ENCODE data around the gene LYSMD2. TPM values are rescaled to one million over a fixed set of nuclear protein-coding genes. Genes with fewer than 3 reads are reported as not detected.

The LYSMD2 gene
- total RNA-seq, 1 experiment from 2014 or later = 13.1 TPM

GRCh38 chr15:51756482-51756881 is 19.0 kb upstream of the LYSMD2 start:
- in situ Hi-C loops (cut with HindIII; ENCODE audit: low pct_unique_long_range_greater_than_20kb, low sequenced_read_pairs) = no loop called here
- no peak for DNase-seq (ENCODE audit: low read depth)

DNA sequence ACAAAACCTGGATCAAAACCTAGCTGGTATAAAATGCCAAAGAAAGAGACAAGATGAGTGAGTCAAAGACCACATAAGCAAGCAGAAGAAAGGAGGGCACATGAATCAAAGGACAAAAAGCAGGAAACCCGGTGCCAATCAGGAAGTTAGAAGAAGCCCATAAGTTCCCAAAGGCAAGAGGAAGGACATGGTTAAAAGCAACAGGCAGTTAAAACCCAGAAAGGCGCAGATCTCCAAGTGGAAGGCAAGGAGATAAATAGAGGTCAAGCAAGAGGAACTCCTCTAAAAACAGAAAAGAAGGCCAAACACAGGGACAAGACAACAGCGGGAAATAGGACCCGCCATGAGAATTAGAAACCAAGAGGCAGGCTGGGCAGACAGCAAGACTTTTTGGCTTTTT is 18.3 kb upstream of the LYSMD2 start:
- DNase-seq (ENCODE audit: low read depth) = no peak
- in situ Hi-C loops (cut with HindIII; ENCODE audit: low pct_unique_long_range_greater_than_20kb, low sequenced_read_pairs) = no loop called here

DNA sequence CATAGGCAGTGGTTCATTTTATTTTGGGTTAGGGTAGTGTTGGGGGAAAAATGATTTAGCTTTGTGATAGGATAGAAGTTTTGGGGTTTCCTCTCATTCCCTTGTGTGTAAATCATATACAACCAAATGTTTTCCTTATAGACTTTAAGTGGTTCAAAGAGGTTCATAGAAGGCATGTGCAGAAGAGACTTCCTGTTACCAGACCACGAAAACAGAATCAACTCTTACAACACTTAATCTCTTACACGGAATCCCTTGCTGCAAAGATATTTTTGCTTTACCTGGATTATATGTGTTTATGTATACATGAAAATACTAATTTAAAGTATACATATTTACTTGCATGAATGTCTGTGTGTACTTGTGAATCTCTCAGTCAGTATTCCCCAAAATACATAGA is 16.8 kb upstream of the LYSMD2 start:
- in situ Hi-C loops (cut with HindIII; ENCODE audit: low pct_unique_long_range_greater_than_20kb, low sequenced_read_pairs) = no loop called here
- no peak for DNase-seq (ENCODE audit: low read depth)

DNA sequence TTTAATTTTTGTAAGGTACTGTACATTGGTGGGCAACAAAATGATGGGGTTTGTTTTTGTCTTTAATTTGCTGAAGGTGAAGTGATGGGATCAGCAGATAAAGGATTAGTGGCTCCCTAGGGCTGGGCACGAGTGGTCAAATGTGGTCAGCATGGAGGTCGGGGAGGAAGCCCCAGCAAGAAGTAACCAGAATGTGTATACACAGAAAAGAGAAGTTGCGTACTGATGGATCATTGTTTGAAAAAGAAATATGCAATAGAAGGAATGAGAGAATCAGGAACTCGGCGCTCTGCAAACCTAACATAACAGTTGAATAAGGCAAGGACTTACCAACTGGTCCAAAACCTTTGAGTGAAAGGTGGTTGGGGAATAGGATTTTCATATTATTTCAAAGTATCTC is 15.4 kb upstream of the LYSMD2 start:
- in situ Hi-C loops (cut with HindIII; ENCODE audit: low pct_unique_long_range_greater_than_20kb, low sequenced_read_pairs) = no loop called here
- no peak for DNase-seq (ENCODE audit: low read depth)

DNA sequence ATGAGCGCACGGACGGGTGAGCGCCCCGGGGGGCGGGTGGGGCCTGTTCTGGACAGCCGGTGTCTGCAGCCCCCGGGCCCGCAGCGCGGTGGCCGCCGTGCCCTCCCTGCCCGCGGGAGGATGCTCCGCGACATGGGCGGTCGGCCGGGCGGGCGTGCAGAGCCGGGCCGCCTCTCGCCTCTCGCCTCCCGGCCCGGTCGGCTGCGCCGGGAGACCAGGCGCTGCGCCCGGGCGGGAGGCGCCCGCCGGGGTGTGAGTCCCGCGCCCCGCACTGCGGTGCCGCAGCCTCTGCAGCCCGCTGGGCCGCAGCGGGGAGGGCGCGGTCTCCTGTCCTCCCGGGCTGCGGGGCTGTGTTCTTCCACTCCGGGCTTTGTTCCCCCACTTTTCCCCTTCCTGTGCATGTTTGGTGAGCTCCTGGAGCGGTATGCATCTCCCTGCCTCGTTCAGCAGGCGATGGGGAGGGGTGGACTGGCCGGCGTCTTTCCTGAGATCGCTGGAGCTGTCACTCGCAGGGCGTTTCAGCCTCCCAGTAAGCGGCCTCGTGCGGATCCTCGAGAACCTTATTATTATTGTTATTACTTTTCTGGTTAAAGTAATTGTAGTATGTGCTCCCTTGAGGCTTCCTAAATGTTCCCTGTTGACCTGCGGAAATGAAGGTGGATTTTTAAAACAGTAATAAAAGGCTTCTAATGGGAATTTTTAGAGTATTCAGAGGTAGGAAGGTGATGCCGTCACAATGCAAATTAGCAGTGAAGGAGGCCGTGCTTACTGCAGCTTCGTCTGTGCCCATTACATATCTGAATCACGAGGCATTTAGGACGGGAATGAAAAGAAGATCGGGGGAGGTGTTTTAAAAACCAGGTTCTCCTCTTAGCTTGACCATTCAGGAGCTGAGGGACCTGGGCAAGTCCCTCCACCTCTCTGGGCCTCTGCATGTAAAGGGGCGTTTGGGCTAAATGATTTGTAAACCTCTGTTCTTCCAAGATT is 14.5 kb upstream of the LYSMD2 start:
- DNase-seq (ENCODE audit: low read depth) = peak; percentile 23
- in situ Hi-C loops (cut with HindIII; ENCODE audit: low pct_unique_long_range_greater_than_20kb, low sequenced_read_pairs) = no loop called here

DNA sequence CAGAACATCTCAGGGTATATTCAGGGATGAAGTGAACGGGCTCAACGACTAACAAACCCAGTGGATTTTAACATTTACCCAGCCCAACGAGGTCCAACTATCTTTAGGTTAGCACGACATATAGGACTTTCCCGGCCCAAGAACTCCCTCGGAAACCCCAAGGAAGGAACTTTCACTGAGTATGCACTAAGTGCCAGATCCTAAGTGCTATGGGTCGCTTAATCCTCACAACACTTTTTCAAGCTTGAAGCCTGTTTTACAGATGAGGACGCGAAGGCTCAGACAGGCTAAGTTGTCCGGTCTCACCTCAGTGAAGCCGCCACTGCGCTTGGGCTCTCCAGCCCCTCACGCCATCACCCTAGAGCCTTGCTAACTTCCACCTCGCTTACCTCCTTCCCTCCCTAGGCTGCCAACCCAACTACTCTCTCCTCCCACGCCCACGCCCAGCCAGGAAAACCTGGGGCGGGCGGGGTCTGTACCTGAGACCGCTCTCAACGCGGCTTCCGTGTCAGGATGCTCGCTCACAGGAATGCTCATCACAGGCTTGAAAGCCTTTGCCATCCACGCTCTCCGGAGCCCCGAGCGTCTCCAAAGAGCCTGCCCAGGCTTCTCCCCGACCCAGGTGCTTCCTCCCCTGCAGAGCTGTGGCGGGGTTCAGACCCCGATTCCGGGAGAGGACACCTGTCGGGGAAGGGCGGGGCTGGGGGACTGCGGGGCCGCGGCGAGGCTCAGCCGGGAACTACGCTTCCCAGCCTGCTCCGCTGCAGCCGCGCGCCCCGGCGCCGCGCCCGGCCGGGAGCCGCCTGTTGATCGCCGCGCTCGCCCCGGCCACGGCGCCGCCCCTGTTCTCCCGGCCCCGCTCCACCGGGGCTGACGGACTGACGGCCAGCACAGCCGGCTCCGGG is 13.6 kb upstream of the LYSMD2 start, which contains the start of gene TMOD2:
TMOD2 (plus strand) TSS at position 806 of the 905 bp plus-strand sequence. CDS start 14,845 bp downstream, outside the sequence.
- peak; percentile 26 for DNase-seq (ENCODE audit: low read depth)
- in situ Hi-C loops (cut with HindIII; ENCODE audit: low pct_unique_long_range_greater_than_20kb, low sequenced_read_pairs) = no loop called here

DNA sequence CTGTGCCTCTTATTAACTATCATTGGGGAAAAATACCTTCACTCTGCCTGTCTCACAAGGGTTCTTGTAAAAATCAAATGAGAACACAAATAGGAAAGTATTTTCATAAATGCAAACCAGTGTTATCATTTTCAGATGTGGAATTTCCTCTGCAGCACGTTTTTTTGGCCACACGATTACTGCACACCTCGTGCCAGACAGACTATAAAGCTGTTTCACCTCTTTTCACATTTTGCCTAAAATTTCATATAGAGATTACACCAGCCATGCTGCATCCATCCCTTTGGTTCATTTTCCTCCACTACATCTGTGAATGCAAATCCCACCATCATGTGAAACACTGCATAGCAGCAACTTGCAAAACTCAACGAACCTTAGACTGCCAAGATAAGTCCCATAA is 12.7 kb upstream of the LYSMD2 start:
- DNase-seq (ENCODE audit: low read depth) = no peak
- in situ Hi-C loops (cut with HindIII; ENCODE audit: low pct_unique_long_range_greater_than_20kb, low sequenced_read_pairs) = no loop called here

DNA sequence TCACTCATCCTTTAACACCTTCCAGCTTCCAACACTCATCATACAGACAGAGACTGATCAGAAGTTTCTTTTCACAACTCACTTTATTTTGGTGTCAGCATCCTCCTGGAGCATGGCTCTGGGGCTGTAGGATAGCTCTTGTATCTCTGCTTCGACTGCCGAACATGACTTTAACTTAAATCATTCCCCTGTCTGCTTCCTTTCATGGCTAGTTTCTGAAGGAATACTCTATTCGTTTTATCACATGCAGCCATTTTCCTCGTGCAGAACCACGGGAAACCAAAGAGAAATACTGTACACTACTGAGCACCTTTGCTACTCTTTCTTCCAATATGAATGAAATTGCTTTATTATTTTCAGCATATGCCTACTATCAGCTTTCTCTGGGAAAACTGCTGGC is 11.9 kb upstream of the LYSMD2 start:
- DNase-seq (ENCODE audit: low read depth) = no peak
- in situ Hi-C loops (cut with HindIII; ENCODE audit: low pct_unique_long_range_greater_than_20kb, low sequenced_read_pairs) = no loop called here

GRCh38 chr15:51739061-51739712 is 1.7 kb upstream of the LYSMD2 start:
- no peak for DNase-seq (ENCODE audit: low read depth)
- in situ Hi-C loops (cut with HindIII; ENCODE audit: low pct_unique_long_range_greater_than_20kb, low sequenced_read_pairs) = no loop called here

- DNase-seq (ENCODE audit: low read depth) = no peak
- in situ Hi-C loops (cut with HindIII; ENCODE audit: low pct_unique_long_range_greater_than_20kb, low sequenced_read_pairs) = no loop called here
Observed at GRCh38 chr15:51738553-51738952, 1.1 kb upstream of the LYSMD2 start.

DNA sequence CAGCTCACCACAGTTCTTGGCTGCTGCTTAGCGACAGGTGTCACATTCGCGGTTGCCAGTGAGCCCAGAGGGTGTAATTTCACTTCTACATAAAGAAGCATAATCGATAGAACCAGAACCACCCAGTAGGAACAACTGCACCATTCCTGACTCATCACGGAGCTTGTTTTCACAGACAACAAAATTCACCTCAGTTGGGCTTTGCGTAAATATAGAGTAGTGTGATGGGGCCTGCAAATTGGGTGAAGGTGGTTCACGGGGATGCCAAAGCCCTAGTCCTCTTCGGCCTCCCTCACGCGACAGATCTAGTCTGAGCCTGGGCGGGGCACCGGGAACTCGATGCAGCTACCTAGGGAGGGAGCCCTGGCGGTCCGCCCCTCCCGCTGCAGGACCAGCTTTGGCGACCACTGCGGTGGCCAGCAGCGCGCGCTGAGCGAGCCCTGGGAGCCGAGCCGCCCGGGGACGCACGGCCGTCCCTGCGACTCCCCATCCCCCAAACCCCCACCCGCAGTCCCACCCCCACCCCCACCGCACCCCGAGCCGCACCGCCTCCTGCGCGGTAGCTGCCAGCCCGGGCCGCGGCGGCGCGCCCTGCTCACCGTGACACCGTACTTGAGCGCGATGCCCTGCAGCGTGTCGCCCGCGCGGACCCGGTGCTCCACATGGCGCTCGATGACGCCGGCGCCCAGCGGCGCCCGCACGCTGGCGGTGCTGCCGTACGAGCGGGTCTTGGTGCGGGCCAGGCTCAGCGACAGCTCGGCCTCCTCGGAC is 519 bp downstream of the LYSMD2 start:
- in situ Hi-C loops (cut with HindIII; ENCODE audit: low pct_unique_long_range_greater_than_20kb, low sequenced_read_pairs) = no loop called here
- DNase-seq (ENCODE audit: low read depth) = peak; percentile 30

GRCh38 chr15:51736069-51736468 is 1.4 kb downstream of the LYSMD2 start:
- DNase-seq (ENCODE audit: low read depth) = no peak
- in situ Hi-C loops (cut with HindIII; ENCODE audit: low pct_unique_long_range_greater_than_20kb, low sequenced_read_pairs) = no loop called here

GRCh38 chr15:51735228-51736010 is 2.0 kb downstream of the LYSMD2 start:
- no peak for DNase-seq (ENCODE audit: low read depth)
- in situ Hi-C loops (cut with HindIII; ENCODE audit: low pct_unique_long_range_greater_than_20kb, low sequenced_read_pairs) = no loop called here

GRCh38 chr15:51732646-51733045 is 4.8 kb downstream of the LYSMD2 start:
- in situ Hi-C loops (cut with HindIII; ENCODE audit: low pct_unique_long_range_greater_than_20kb, low sequenced_read_pairs) = no loop called here
- DNase-seq (ENCODE audit: low read depth) = no peak

GRCh38 chr15:51731549-51732267 is 5.7 kb downstream of the LYSMD2 start:
- no peak for DNase-seq (ENCODE audit: low read depth)
- in situ Hi-C loops (cut with HindIII; ENCODE audit: low pct_unique_long_range_greater_than_20kb, low sequenced_read_pairs) = no loop called here

- in situ Hi-C loops (cut with HindIII; ENCODE audit: low pct_unique_long_range_greater_than_20kb, low sequenced_read_pairs) = no loop called here
- no peak for DNase-seq (ENCODE audit: low read depth)
Observed at GRCh38 chr15:51727141-51727897, 10.1 kb downstream of the LYSMD2 start.

Measured in Caki2 (cell line).